HepG2 (cell line): ENCODE results near the gene PCDHGB2. TPM values are rescaled to one million over a fixed set of nuclear protein-coding genes. Genes with fewer than 3 reads are reported as not detected.

ENCODE experiments used
- GPBP1L1 ChIP-seq: sonication (generic); formaldehyde crosslinking; IDR thresholded peaks from 2 replicates; pipeline ENCODE4 v1.5.0; 2020; ENCODE audit warnings: mild to moderate bottlenecking, missing genetic modification reagents
- HINFP ChIP-seq: sonication (generic); formaldehyde crosslinking; IDR thresholded peaks from 2 replicates; pipeline ENCODE4 v1.4.0; 2020; ENCODE audit warnings: low read depth, mild to moderate bottlenecking, missing genetic modification reagents
- JUN ChIP-seq: sonication (generic); formaldehyde crosslinking; IDR thresholded peaks from 2 replicates; pipeline ENCODE4 v1.4.0; 2020; ENCODE audit warnings: mild to moderate bottlenecking, missing genetic modification reagents
- MYNN ChIP-seq: sonication (generic); formaldehyde crosslinking; IDR thresholded peaks from 2 replicates; pipeline ENCODE4 v1.4.0; 2020; ENCODE audit warnings: mild to moderate bottlenecking, low read depth, missing genetic modification reagents
- NFAT5 ChIP-seq: sonication (generic); formaldehyde crosslinking; IDR thresholded peaks from 2 replicates; pipeline ENCODE4 v1.4.0; 2020; ENCODE audit warnings: missing genetic modification reagents
- NFYC ChIP-seq: IDR thresholded peaks from 2 replicates; pipeline ENCODE4 v1.6.1; 2016; ENCODE audit warnings: missing genetic modification reagents, missing compliant biosample characterization
- ZBTB8A ChIP-seq: sonication (generic); formaldehyde crosslinking; IDR thresholded peaks from 2 replicates; pipeline ENCODE4 v1.4.0; 2020; ENCODE audit warnings: mild to moderate bottlenecking, low read depth, missing genetic modification reagents, borderline replicate concordance
- ZNF337 ChIP-seq: sonication (generic); formaldehyde crosslinking; IDR thresholded peaks from 2 replicates; pipeline ENCODE4 v1.5.1; 2020; ENCODE audit warnings: missing genetic modification reagents, low read depth, mild to moderate bottlenecking, borderline replicate concordance
- polyA plus RNA-seq, 8 experiments: library from polyadenylated mRNA; depleted of rRNA in 3 of 8; stranded (reverse) in 7 of 8; unstranded in 1 of 8; fragments of >200 nt; fragmentation: Illumina TruSeq in 4 of 8; extraction: Trizol in 4 of 8; gene quantifications; 2 replicates each; pipeline versions ENCODE4 v1.2.1 to v1.2.3, GENCODE V29; 2011 to 2016; ENCODE audit warnings: low read depth in 4 of 8, missing spikeins in 1 of 8, mixed read lengths in 1 of 8; ENCODE audit not compliant: insufficient read depth in 1 of 8
- total RNA-seq, 5 experiments: library from RNA; depleted of rRNA; stranded (reverse); fragments of >200 nt; fragmentation: Illumina TruSeq; extraction: Trizol; gene quantifications; 2 replicates each; pipeline ENCODE4 v1.2.3, GENCODE V29; 2016; ENCODE audit warnings: low read depth in 1 of 5

PCDHGB2 gene
- total and polyA plus RNA-seq, 2 of the 13 experiments (the other 11 are each of a cell fraction or from before 2014, with no cell fraction given) = 0.64 to 0.82 TPM

- no peak for TF ChIP-seq NFAT5 (CRISPR knock-in tag)
- no peak for TF ChIP-seq GPBP1L1 (CRISPR knock-in tag)
- no peak for TF ChIP-seq HINFP (CRISPR knock-in tag)
- TF ChIP-seq JUN = no peak
- no peak for TF ChIP-seq MYNN (CRISPR knock-in tag)
- no peak for TF ChIP-seq NFYC (CRISPR knock-in tag)
- TF ChIP-seq ZBTB8A (CRISPR knock-in tag) = no peak
- no peak for TF ChIP-seq ZNF337 (CRISPR knock-in tag)
Measured at GRCh38 chr5:141351591-141351990, 8.2 kb upstream of the PCDHGB2 start (continued).
